HepG2 (cell line): ENCODE data around the gene RACGAP1.

Source experiments
- ASH2L ChIP-seq: fragments of 300-600, 200-600 bp; sonication (generic); IDR thresholded peaks from 2 replicates; pipeline ENCODE4 v1.7.0; 2017; ENCODE audit warnings: low read depth, mild to moderate bottlenecking, moderate library complexity, mixed read lengths, low read length; ENCODE audit not compliant: insufficient read length
- CTCF ChIP-seq: sonication (generic); formaldehyde crosslinking; IDR thresholded peaks from 2 replicates; pipeline ENCODE4 v1.5.0; 2020; ENCODE audit warnings: mild to moderate bottlenecking, missing genetic modification reagents, moderate library complexity
- EP300 ChIP-seq, 3 experiments: sonication (generic) in 1 of 3; formaldehyde crosslinking in 1 of 3; IDR thresholded peaks; 2 replicates each; pipeline versions ENCODE4 v1.5.1 to v1.6.1; 2011 to 2020; ENCODE audit warnings: low read depth in 2 of 3, low read length in 2 of 3, borderline replicate concordance in 1 of 3, improper control_type of control experiment in 1 of 3, mild to moderate bottlenecking in 1 of 3, missing genetic modification reagents in 1 of 3, moderate library complexity in 1 of 3
- FOXA1 ChIP-seq, 2 experiments: fragments of 450-650 bp in 1 of 2; sonication (generic) in 1 of 2; formaldehyde crosslinking in 1 of 2; IDR thresholded peaks; 2 replicates each; pipeline versions ENCODE4 v1.4.0 to v1.6.1; 2016 to 2020; ENCODE audit warnings: missing genetic modification reagents in 1 of 2
- HDAC1 ChIP-seq: sonication (generic); formaldehyde crosslinking; IDR thresholded peaks from 2 replicates; pipeline ENCODE4 v1.5.1; 2020; ENCODE audit warnings: mild to moderate bottlenecking, missing genetic modification reagents
- HNRNPL ChIP-seq: fragments of 200-400 bp; formaldehyde crosslinking; IDR thresholded peaks from 2 replicates; pipeline ENCODE4 v1.6.1; 2017; ENCODE audit warnings: mild to moderate bottlenecking, low read depth, low read length
- IRF2 ChIP-seq: IDR thresholded peaks from 2 replicates; pipeline ENCODE4 v1.6.1; 2018; ENCODE audit warnings: missing genetic modification reagents, missing compliant biosample characterization
- MAFG ChIP-seq: sonication (generic); formaldehyde crosslinking; IDR thresholded peaks from 2 replicates; pipeline ENCODE4 v1.5.1; 2020; ENCODE audit warnings: mild to moderate bottlenecking, missing genetic modification reagents
- MED1 ChIP-seq: sonication (generic); formaldehyde crosslinking; IDR thresholded peaks from 2 replicates; pipeline ENCODE4 v1.4.0; 2020; ENCODE audit warnings: missing genetic modification reagents
- PTBP1 ChIP-seq: fragments of 200-400 bp; formaldehyde crosslinking; IDR thresholded peaks from 2 replicates; pipeline ENCODE4 v1.6.1; 2018; ENCODE audit warnings: low read length, low read depth; ENCODE audit not compliant: poor library complexity, severe bottlenecking
- RBM39 ChIP-seq: fragments of 200-400 bp; formaldehyde crosslinking; IDR thresholded peaks from one replicate; pipeline ENCODE4 v1.6.1; 2018; ENCODE audit warnings: antibody characterized with exemption, mild to moderate bottlenecking, low read depth, low read length; ENCODE audit not compliant: poor library complexity, severe bottlenecking
- ZKSCAN8 ChIP-seq: IDR thresholded peaks from 2 replicates; pipeline ENCODE4 v1.6.1; 2016; ENCODE audit warnings: borderline replicate concordance, missing genetic modification reagents, missing compliant biosample characterization
- ZNF138 ChIP-seq: sonication (generic); formaldehyde crosslinking; IDR thresholded peaks from 2 replicates; pipeline ENCODE4 v1.5.0; 2020; ENCODE audit warnings: mild to moderate bottlenecking, low read depth, missing genetic modification reagents

GRCh38 chr12:50050410-50051098 is 25.3 kb upstream of the RACGAP1 start:
- no peak for TF ChIP-seq ASH2L
- TF ChIP-seq FOXA1 (IDR thresholded peaks at IDR 0.05), result no peak
- no peak for TF ChIP-seq FOXA1 (CRISPR knock-in tag; IDR thresholded peaks at IDR 0.05)
- no peak for TF ChIP-seq PTBP1
- no peak for TF ChIP-seq HDAC1
- TF ChIP-seq IRF2 (CRISPR knock-in tag), result no peak
- TF ChIP-seq ZKSCAN8 (CRISPR knock-in tag), result no peak
- TF ChIP-seq ZNF138 (CRISPR knock-in tag), result no peak
- no peak for TF ChIP-seq EP300 (IDR thresholded peaks at IDR 0.05; ENCODE audit: low read depth in 2 of 2, low read length in 2 of 2)
- no peak for TF ChIP-seq EP300 (CRISPR knock-in tag; IDR thresholded peaks at IDR 0.05; ENCODE audit: borderline replicate concordance)
- no peak for TF ChIP-seq RBM39
- TF ChIP-seq CTCF (CRISPR knock-in tag), result no peak
- no peak for TF ChIP-seq HNRNPL
- TF ChIP-seq MED1, result no peak
- no peak for TF ChIP-seq MAFG (CRISPR knock-in tag)
